ENCODE data around the gene PTPRN2.
A peak's percentile ranks its signal among the peaks of the same experiment; 100 is the strongest.
"Not testable (repeated sequence)": the region's sequence is repeated elsewhere in the genome, so short reads cannot be mapped to it uniquely, and the experiment has no call there.

Gene PTPRN2

DNA sequence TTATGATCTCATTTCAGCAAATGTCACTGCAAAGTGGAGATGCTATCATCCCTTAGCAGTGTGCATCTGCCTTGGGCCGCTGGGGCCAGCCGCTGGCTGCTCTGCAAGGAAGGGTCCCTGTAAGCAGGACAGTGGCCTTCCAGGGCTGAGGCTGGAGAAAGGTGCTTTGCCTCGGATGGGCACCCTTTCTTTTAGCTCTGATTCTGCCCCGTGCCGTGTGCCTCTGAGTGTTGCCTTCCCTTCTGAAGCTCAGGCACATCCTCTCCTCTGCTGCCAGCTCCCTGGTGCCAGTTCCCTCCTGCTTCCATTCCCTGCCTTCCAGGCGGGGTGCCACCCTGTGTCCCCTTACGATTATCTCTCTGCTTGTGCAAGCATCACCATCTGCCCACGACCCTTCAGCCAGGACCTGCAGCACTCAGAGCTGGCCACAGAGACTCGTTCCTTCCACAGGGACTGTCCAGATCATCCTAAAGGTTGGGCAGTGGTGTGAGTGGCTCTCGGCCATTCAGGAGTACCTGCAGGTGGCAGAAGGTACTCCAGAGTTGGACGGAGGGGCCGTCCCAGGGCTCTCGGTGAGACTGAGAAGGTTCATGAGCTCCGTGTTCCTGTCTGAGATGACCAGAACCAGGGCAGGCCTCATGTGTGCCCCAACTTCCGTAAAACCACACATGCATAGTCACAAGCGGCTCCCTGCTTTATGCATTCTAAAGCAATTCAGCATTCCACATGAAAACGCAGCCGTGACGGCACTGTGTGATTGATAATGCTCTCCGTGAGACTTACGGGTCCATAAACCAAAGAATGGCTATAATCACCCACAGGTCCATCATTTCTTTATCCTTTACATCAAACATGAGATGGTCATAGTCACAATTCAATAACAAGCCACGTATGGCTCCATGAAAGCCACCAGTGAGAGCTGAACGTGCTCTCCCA, 879.4 kb downstream of the PTPRN2 start:
- DNase-seq (ENCODE audit: low spot score) = no peak

- no peak for DNase-seq (ENCODE audit: low spot score)
These were observed 883.3 kb downstream of the PTPRN2 start for GRCh38 chr7:157704365-157704764.

DNA sequence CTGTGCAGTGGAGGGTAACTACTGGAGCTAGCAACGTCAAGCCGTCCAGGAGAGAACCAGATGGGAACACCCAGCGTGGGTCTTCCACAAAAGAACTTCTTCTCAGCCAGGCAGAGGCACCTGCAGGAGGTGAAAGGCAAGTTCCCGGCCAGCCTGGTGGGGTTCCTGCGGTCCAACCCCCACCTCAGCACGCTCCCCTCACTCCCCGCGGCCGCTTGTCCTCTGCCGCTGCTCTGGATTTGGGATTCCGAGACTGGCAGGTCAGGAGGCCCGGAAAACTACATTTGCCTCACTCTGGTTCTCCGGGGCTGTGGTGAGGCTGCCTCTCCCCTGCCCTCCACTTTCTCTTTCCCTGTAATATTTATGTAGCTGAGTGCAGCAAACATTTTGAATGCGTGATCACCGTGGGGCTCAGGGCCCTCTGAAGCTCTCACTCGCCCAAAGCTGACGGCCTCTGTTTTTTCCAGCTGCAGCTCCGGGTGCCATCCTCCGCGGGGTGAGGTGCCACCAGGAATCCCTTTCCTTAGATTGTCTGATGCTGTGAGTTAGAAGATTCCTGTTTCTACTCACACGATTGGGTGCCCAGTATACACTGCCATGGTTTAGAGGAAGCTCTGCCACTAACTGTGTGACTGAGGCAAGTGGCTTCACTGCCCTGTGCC, 884.0 kb downstream of the PTPRN2 start:
- no peak for DNase-seq (ENCODE audit: low spot score)

DNA sequence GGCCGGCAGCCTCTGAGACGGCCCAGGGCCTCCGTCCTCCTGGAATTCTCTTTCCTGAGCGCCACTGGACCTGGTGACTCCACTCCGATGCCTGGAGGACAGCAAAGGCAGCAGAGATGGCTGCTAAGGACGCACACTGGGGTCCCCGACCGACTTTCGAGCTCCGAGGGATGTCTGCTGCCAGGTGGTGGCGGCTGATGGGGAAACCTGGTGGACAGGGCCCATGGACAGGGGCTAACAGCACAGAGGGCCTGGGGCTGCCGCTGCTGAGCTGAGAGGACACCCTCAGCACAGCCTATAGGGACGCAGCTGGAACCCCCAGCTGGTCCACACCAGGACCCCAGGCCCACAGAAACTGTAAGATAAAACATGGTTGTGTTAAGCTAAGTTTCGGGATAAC, 884.5 kb downstream of the PTPRN2 start:
- no peak for DNase-seq (ENCODE audit: low spot score)

- peak; percentile 13 for DNase-seq (ENCODE audit: low spot score)
These were observed 885.2 kb downstream of the PTPRN2 start for GRCh38 chr7:157702311-157703023.

DNA sequence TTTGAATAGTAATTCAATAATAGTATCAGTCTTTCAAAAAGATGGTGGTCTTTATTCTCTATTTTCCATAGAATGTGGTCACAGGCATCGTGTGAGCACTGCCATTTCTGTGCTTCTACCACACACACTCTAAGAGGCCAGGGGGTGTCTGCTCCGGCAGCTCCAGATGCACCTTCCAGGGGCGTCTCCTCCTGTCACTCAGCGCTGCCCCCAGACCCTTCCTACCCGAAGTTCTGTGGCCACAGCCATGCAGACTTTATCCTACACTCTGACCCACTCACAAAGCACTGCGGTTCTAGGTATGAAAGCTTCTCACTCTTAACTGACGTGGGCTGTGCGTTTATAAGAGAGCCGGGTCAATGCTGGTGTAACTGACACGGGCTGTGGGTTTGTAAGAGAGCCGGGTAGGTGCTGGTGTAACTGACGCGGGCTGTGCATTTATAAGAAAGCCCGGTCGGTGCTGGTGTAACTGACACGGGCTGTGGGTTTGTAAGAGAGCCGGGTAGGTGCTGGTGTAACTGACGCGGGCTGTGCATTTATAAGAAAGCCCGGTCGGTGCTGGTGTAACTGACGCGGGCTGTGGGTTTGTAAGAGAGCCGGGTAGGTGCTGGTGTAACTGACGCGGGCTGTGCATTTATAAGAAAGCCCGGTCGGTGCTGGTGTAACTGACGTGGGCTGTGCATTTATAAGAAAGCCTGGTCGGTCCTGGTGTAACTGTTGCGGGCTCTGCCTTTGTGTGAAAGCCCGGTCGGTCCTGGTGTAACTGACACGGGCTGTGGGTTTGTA, 886.0 kb downstream of the PTPRN2 start:
- not testable (repeated sequence) for DNase-seq (ENCODE audit: low spot score)

DNA sequence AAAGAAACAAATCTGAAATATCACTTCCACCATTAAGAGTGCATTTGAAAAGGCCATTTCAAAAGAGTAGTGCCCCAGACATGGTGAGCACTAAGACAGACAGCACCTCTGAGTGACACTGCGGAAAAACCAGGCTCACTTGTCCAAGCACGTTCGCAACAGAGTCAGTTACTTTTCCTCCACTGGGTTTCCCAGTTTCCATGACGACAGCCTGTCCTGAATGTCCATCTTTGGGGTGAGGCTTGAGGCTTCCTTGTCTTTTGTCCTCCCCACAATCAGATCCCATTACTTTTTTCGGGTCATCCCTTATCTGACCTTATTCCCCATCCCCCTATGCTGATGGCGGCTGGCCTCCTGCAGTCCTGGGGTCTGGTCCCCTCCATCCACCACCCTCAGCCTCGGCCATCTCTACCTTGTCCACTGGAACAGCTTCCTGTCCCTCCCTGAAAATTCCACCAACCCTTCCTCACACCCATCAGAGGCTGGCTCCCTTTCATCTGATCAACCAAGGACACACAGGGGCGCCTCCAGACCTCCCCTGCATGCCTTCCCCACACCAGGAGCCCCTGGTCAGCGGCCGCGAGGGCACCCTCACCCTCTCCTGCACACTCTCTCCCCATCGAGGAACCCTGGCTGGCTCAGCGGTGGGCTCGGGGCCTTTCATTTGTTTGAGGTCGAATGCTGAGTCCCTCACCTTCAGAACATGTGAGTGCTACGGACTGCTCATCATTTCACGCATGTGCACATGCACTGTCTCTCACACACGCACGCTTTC, 887.2 kb downstream of the PTPRN2 start:
- DNase-seq (ENCODE audit: low spot score) = no peak

DNA sequence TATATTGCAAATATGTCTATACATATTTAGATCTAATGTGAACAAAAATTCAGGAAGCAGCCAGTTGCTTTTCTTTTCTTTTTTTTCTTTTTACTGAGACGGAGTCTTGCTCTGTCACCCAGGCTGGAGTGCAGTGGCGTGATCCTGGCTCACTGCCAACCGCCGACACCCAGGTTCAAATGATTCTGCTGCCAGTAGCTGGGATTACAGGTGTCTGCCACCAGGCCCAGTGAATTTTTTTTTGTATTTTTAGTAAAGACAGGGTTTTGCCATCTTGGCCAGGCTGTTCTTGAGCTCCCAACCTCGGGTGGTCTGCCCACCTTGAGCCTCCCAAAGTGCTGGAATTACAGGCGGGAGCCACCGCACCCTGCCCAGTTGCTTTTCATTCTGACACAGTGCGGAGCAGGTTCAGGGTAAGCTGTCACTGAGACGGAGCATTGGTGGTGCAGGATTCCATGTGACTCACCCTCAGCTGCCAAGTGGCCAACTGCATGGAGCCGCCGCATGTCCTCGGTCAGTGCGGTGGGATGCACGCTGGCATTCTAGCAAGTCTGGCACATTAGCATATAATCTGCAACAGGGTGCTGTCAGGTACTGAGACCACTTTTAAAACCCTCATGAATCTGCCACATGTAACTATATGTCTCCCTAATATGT, 888.1 kb downstream of the PTPRN2 start:
- DNase-seq (ENCODE audit: low spot score) = no peak

DNA sequence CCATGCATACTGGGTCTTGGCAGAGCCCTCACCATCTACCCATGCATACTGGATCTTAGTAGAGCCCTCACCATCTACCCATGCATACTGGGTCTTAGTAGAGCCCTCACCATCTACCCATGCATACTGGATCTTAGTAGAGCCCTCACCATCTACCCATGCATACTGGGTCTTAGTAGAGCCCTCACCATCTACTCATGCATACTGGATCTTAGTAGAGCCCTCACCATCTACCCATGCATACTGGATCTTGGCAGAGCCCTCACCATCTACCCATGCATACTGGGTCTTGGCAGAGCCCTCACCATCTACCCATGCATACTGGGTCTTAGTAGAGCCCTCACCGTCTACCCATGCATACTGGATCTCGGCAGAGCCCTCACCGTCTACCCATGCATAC, 890.3 kb downstream of the PTPRN2 start:
- not testable (repeated sequence) for DNase-seq (ENCODE audit: low spot score)

GRCh38 chr7:157695609-157696008, 892.0 kb downstream of the PTPRN2 start:
- DNase-seq (ENCODE audit: low spot score) = not testable (repeated sequence)

GRCh38 chr7:157694376-157694665, 893.3 kb downstream of the PTPRN2 start:
- no peak for DNase-seq (ENCODE audit: low spot score)

- no peak for DNase-seq (ENCODE audit: low spot score)
These were observed 893.9 kb downstream of the PTPRN2 start for GRCh38 chr7:157693521-157694375.

DNA sequence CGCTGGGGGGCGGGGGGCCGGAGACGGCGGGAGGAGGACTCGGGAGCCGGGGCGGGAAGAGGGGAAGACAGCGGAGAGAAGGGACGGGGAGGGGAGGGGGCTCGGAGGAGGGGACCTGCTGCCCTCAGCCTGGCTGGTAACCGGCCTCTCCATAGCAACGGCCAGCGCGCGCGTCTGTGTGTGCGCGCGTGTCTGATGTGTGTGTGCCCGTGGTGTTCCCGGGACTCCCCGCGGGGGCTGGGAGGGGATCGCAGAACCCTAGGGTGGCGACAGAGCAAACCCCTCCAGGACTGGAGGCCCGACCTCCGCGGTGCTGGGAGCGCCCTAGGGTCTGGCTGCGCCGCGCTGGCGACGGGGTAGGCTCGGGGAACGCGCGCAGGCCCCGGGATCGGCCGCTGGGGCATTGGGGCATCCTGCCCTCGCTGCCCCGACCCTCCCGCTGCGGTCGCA, 894.5 kb downstream of the PTPRN2 start:
- no peak for DNase-seq (ENCODE audit: low spot score)

DNA sequence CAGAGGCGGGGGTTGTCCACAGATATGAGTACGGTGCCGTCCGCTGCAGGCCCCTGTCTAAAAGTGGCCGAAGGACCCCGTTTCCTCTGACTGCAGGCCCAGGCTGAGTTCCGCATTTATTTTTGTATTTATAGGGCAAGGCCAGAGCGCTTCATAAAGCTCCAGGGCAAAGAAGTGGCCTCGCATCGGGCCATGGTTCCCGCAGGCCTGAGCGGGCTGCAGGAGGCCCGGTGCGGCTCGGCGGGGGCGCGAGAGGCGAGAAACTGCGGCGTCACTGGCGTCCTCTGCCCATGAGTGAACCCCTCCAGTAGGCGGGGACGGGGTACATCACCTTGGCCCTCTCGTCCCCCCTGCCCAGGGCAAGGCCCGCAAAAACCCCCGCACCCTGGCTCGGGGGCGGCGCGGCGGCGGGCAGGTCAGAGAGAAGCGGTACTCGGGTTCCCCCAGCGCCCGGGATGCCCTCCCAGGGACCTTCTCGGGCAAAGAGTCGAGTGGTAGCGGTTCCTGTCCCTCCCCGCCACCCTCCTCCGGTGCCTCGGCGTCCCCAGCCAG, 895.1 kb downstream of the PTPRN2 start:
- no peak for DNase-seq (ENCODE audit: low spot score)

- DNase-seq (ENCODE audit: low spot score) = no peak
These were observed 895.8 kb downstream of the PTPRN2 start for GRCh38 chr7:157691586-157692459.

- DNase-seq (ENCODE audit: low spot score) = no peak
These were observed 896.6 kb downstream of the PTPRN2 start for GRCh38 chr7:157690833-157691585.

- DNase-seq (ENCODE audit: low spot score) = no peak
These were observed 897.4 kb downstream of the PTPRN2 start for GRCh38 chr7:157690058-157690832.

Measured in D341Med (cell line).